Endothelial cell of umbilical vein (primary cell): Measurements from ENCODE around the gene NEDD1. TPM values are rescaled to one million over a fixed set of nuclear protein-coding genes. Genes with fewer than 3 reads are reported as not detected.

Source experiments
- BruUV-seq: library from RNA; stranded (reverse); fragments of 400-500 nt; replicated peaks from 2 replicates; lab custom pipeline; 2021; lab: Mats Ljungman, UMichigan
- CTCF ChIA-PET: fragments of 300-600, 350-600 bp; sonication (Branson Sonifier 250); formaldehyde crosslinking; loops from one replicate; lab custom pipeline; 2021; ENCODE audit warnings: antibody characterized with exemption, inconsistent platforms; lab: Charles Lee
- POLR2A ChIA-PET: fragments of 300-600, 350-600 bp; sonication (Branson Sonifier 250); formaldehyde crosslinking; loops from one replicate; lab custom pipeline; 2021; ENCODE audit warnings: antibody characterized with exemption, inconsistent platforms; lab: Charles Lee
- DNase-seq: peaks from one replicate; pipeline ENCODE4 v3.0.0-alpha.2; 2011; ENCODE audit warnings: low read depth, low spot score
- FAIRE-seq: peaks from 2 replicates; lab custom pipeline; 2011; peaks lifted over from hg19 to GRCh38; lab: Jason Lieb, UNC
- H2AFZ ChIP-seq: 2 replicates; pipeline ENCODE4 v1.6.0; 2012; ENCODE audit warnings: low read depth, low read length, control low read depth, inconsistent platforms
- H3K27ac ChIP-seq: 2 replicates; pipeline ENCODE4 v1.5.1; 2011; ENCODE audit warnings: low read depth, mild to moderate bottlenecking, control low read depth, low read length, moderate library complexity; ENCODE audit not compliant: insufficient read depth
- H3K27me3 ChIP-seq, 2 experiments: 2 replicates each; pipeline versions ENCODE4 v1.6.0 to v1.6.1; 2011; ENCODE audit warnings: low read length in 2 of 2, mixed read lengths in 1 of 2; ENCODE audit not compliant: control insufficient read depth in 2 of 2, insufficient read depth in 2 of 2
- H3K36me3 ChIP-seq, 2 experiments: 2 replicates in 1 of 2; 3 replicates in 1 of 2; pipeline ENCODE4 v1.5.1; 2011; ENCODE audit warnings: low read length in 2 of 2, mild to moderate bottlenecking in 1 of 2, moderate library complexity in 1 of 2; ENCODE audit not compliant: control insufficient read depth in 2 of 2, insufficient read depth in 2 of 2; ENCODE audit errors: extremely low read depth in 1 of 2
- H3K4me1 ChIP-seq: 3 replicates; pipeline ENCODE4 v1.5.1; 2011; ENCODE audit warnings: mild to moderate bottlenecking, low read length; ENCODE audit not compliant: control insufficient read depth, insufficient read depth; ENCODE audit errors: extremely low read depth
- H3K4me2 ChIP-seq: 2 replicates; pipeline ENCODE4 v1.6.1; 2011; ENCODE audit warnings: low read length, control low read depth, mixed read lengths; ENCODE audit not compliant: insufficient read depth
- H3K4me3 ChIP-seq, 3 experiments: fragments of 200-600 bp in 1 of 3; sonication (generic), shearing (Covaris generic) in 1 of 3; replicated peaks in 1 of 3; 2 replicates each; pipeline ENCODE4 v1.5.1; 2011 to 2016; ENCODE audit warnings: control low read depth in 3 of 3, low read length in 3 of 3, mild to moderate bottlenecking in 2 of 3, inconsistent platforms in 1 of 3, low read depth in 1 of 3, moderate library complexity in 1 of 3; ENCODE audit not compliant: insufficient read depth in 1 of 3
- H3K79me2 ChIP-seq: 2 replicates; pipeline ENCODE4 v1.6.0; 2012; ENCODE audit warnings: low read length, inconsistent platforms; ENCODE audit not compliant: control insufficient read depth, insufficient read depth
- H3K9ac ChIP-seq: replicated peaks from 2 replicates; pipeline ENCODE3; 2011; ENCODE audit warnings: low read length, control low read depth; ENCODE audit not compliant: insufficient read depth; ENCODE audit errors: extremely low read depth
- H3K9me1 ChIP-seq: replicated peaks from 3 replicates; pipeline ENCODE4 v1.6.0; 2011; ENCODE audit warnings: mild to moderate bottlenecking, low read length; ENCODE audit not compliant: control insufficient read depth, insufficient read depth; ENCODE audit errors: extremely low read depth
- H3K9me3 ChIP-seq: replicated peaks from 2 replicates; pipeline ENCODE4 v1.5.1; 2012; ENCODE audit warnings: low read length, inconsistent platforms; ENCODE audit not compliant: control insufficient read depth, insufficient read depth
- H4K20me1 ChIP-seq: replicated peaks from 2 replicates; pipeline ENCODE3; 2011; ENCODE audit warnings: mild to moderate bottlenecking, low read length; ENCODE audit not compliant: control insufficient read depth, insufficient read depth; ENCODE audit errors: extremely low read depth
- EZH2 ChIP-seq: IDR thresholded peaks from 2 replicates; pipeline ENCODE4 v1.6.1; 2012; ENCODE audit warnings: borderline replicate concordance, low read depth, mild to moderate bottlenecking, moderate library complexity, low read length, inconsistent platforms; ENCODE audit not compliant: severe bottlenecking
- FOS ChIP-seq: IDR thresholded peaks from 2 replicates; pipeline ENCODE4 v1.6.1; 2011; ENCODE audit warnings: mild to moderate bottlenecking, low read length, moderate library complexity, borderline replicate concordance; ENCODE audit not compliant: insufficient read depth
- GATA2 ChIP-seq: IDR thresholded peaks from 2 replicates; pipeline ENCODE4 v1.7.0; 2011; ENCODE audit warnings: low read depth, mild to moderate bottlenecking, moderate library complexity, mixed read lengths, low read length; ENCODE audit not compliant: insufficient read length, insufficient read depth
- JUN ChIP-seq: IDR thresholded peaks from 2 replicates; pipeline ENCODE4 v1.6.1; 2011; ENCODE audit warnings: borderline replicate concordance, low read depth; ENCODE audit not compliant: insufficient read length, insufficient read depth
- POLR2A ChIP-seq: IDR thresholded peaks from 2 replicates; pipeline ENCODE4 v1.6.1; 2012; ENCODE audit warnings: low read depth, mild to moderate bottlenecking, control low read depth, low read length
- dilution Hi-C: fragments of 300-500 bp; cut with MboI; formaldehyde crosslinking; loops from one replicate; pipeline ENCODE4 v1.15.0; 2019; ENCODE audit warnings: low sequenced_read_pairs; ENCODE audit not compliant: extremely low pct_ligation_motif_present
- intact Hi-C: fragments of 100-400 bp; cut with micrococcal nuclease; formaldehyde crosslinking; loops from one replicate; pipeline ENCODE4 v1.10.0; 2022
- polyA plus RNA-seq, 4 experiments: library from polyadenylated mRNA; depleted of rRNA in 3 of 4; stranded (reverse) in 3 of 4; unstranded in 1 of 4; fragments of >200 nt; gene quantifications; 2 replicates each; pipeline versions ENCODE4 v1.2.1 to v1.2.3, GENCODE V29; 2011 to 2012; ENCODE audit warnings: missing spikeins in 1 of 4
- total RNA-seq: library from RNA; stranded (reverse); gene quantifications from 2 replicates; pipeline ENCODE4 v1.2.3, GENCODE V29; 2021
- TF ChIP-seq, protein P1 (sequence below): IDR thresholded peaks from 2 replicates; pipeline ENCODE4 v1.6.1; 2011; ENCODE audit not compliant: insufficient read depth, insufficient read length

The NEDD1 gene
- total and polyA plus RNA-seq, 2 donors (not counting 3 experiments of a cell fraction or from before 2014, with no cell fraction given): 9.8 to 25.4 TPM

DNA sequence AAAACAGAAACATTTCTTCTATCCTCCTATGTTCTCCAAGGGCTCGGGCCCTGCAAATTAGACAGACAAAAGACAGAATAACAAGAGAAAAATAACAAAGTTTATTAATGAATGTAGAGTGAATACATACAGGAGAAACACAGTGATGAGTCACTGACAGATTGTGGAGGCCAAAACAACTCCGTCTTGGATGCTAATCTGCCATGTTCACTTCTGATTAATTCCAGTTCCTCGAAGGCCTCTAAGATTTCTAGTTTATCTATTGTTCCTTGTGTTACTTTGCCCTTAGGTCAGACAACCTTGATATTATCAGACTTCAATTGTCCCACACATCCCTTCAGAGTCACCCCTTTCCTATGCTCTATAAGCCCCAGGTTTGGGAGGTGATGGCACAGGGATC is 26.8 kb upstream of the NEDD1 start:
- no TSS peak for BruUV-seq
- dilution Hi-C loops: no loop called here
- no peak for DNase-seq

DNA sequence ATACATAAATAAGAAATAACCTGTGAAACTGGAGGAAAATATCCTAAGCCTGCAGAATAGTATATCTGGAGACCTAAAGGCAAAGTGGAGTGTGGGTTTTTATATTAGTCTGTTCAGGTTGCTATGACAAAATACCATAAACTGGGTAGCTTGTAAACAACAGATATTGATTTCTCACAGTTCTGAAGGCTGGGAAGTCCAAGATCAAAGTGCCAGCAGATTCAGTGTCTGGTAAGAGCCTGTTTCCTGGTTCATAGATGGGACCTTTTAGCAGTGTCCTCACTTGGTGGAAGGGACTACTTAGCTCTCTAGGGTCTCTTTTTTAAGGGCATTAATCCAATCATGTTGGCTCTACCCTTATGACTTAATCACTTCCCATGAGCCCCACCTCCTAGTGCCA is 25.4 kb upstream of the NEDD1 start:
- CTCF ChIA-PET: no interaction called here

More for the DNA sequence above, 26.8 kb upstream of the NEDD1 start:
- no peaks in the 10 kb centered on the region for H3K4me1 ChIP-seq
- H3K9me3 ChIP-seq: no peaks in the 10 kb centered on the region
- H4K20me1 ChIP-seq: no peaks in the 10 kb centered on the region
- H3K27ac ChIP-seq: no peak overlapping the region
- H2AFZ ChIP-seq: no peak overlapping the region
- CTCF ChIA-PET: no interaction called here
- H3K9ac ChIP-seq: no peak overlapping the region
- no peak overlapping the region for H3K4me3 ChIP-seq
- POLR2A ChIA-PET: no interaction called here
- H3K9me1 ChIP-seq: no peaks in the 10 kb centered on the region
- intact Hi-C loops: no loop called here
- no peak for FAIRE-seq
- H3K27me3 ChIP-seq: no peaks in the 10 kb centered on the region
- no peak overlapping the region for H3K4me2 ChIP-seq
- no peaks in the 10 kb centered on the region for H3K79me2 ChIP-seq
- TF ChIP-seq, protein P1, sequence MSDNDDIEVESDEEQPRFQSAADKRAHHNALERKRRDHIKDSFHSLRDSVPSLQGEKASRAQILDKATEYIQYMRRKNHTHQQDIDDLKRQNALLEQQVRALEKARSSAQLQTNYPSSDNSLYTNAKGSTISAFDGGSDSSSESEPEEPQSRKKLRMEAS: no peak
- TF ChIP-seq FOS (no peak), JUN (no peak), GATA2 (no peak), EZH2 (no peak)
- no peaks in the 10 kb centered on the region for H3K36me3 ChIP-seq

More for the DNA sequence above, 25.4 kb upstream of the NEDD1 start:
- intact Hi-C loops (no loop called here), dilution Hi-C loops (no loop called here)
- BruUV-seq: no TSS peak
- POLR2A ChIA-PET: no interaction called here
- Histone ChIP-seq H3K4me3 (no peak overlapping the region), H3K4me1 (no peaks in the 10 kb centered on the region), H4K20me1 (no peaks in the 10 kb centered on the region), H2AFZ (no peak overlapping the region), H3K9me3 (no peaks in the 10 kb centered on the region), H3K79me2 (no peaks in the 10 kb centered on the region), H3K4me2 (no peak overlapping the region), H3K9me1 (no peaks in the 10 kb centered on the region), H3K27ac (no peak overlapping the region), H3K36me3 (no peaks in the 10 kb centered on the region), H3K27me3 (no peaks in the 10 kb centered on the region), H3K9ac (no peak overlapping the region)
- TF ChIP-seq POLR2A (no peak), GATA2 (no peak)
- TF ChIP-seq, protein P1: no peak
- FAIRE-seq: no peak
- no peak for DNase-seq
